LHCN-M2 (cell line): ENCODE data around the gene DLGAP4. TPM values are rescaled to one million over a fixed set of nuclear protein-coding genes. Genes with fewer than 3 reads are reported as not detected.

ENCODE experiments used
- DNase-seq: peaks from one replicate; pipeline ENCODE4 v3.0.0-alpha.2; 2012; ENCODE audit warnings: low read depth
- total RNA-seq: library from RNA; depleted of rRNA; stranded (reverse); fragments of >200 nt; gene quantifications from 2 replicates; pipeline ENCODE4 v1.2.3, GENCODE V29; 2014

Gene DLGAP4
- total RNA-seq, 1 experiment from 2014 or later = 17.2 TPM

- DNase-seq = peak; percentile 8
Observed at GRCh38 chr20:36273414-36274180, 32.5 kb upstream of the DLGAP4 start.

- DNase-seq = no peak
Observed at GRCh38 chr20:36274181-36274841, 31.8 kb upstream of the DLGAP4 start.

GRCh38 chr20:36275011-36275410 is 31.1 kb upstream of the DLGAP4 start:
- DNase-seq = no peak

GRCh38 chr20:36275441-36276189 is 30.5 kb upstream of the DLGAP4 start:
- no peak for DNase-seq

GRCh38 chr20:36277546-36277945 is 28.6 kb upstream of the DLGAP4 start:
- no peak for DNase-seq

- DNase-seq = no peak
Observed at GRCh38 chr20:36279362-36279761, 26.8 kb upstream of the DLGAP4 start.

GRCh38 chr20:36279776-36280175 is 26.4 kb upstream of the DLGAP4 start:
- no peak for DNase-seq

GRCh38 chr20:36281785-36282380 is 24.3 kb upstream of the DLGAP4 start:
- no peak for DNase-seq

- no peak for DNase-seq
Observed at GRCh38 chr20:36284751-36285150, 21.4 kb upstream of the DLGAP4 start.

GRCh38 chr20:36285746-36286447 is 20.2 kb upstream of the DLGAP4 start:
- no peak for DNase-seq

GRCh38 chr20:36297656-36298055 is 8.5 kb upstream of the DLGAP4 start:
- DNase-seq = no peak

GRCh38 chr20:36298061-36298460 is 8.1 kb upstream of the DLGAP4 start:
- no peak for DNase-seq

- no peak for DNase-seq
Observed at GRCh38 chr20:36298795-36299339, 7.3 kb upstream of the DLGAP4 start.

- DNase-seq = no peak
Observed at GRCh38 chr20:36299459-36299858, 6.7 kb upstream of the DLGAP4 start.

- DNase-seq = no peak
Observed at GRCh38 chr20:36301359-36302119, 4.6 kb upstream of the DLGAP4 start.

GRCh38 chr20:36303020-36303595 is 3.0 kb upstream of the DLGAP4 start:
- DNase-seq = no peak

GRCh38 chr20:36303831-36304230 is 2.3 kb upstream of the DLGAP4 start:
- no peak for DNase-seq

- no peak for DNase-seq
Observed at GRCh38 chr20:36304786-36305495, 1.2 kb upstream of the DLGAP4 start.
